Measurements from ENCODE around the gene ATXN1.

ATXN1 gene

DNA sequence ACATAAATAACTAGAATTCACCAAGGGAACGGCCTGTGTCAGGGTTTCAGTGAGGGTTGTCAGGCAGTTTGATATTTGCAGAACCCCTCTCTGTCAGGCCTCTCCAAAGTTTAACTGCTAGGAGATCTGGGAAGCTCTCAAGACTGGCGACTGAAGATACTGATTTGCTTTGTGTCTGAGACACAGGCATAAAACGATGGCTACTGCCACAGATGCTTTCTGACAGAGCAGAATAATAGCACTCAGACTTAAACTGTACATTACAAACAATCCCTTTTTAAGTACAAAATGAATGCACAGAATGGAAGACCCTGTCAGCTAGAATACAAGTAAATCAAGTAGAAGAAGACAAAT is 7.2 kb upstream of the ATXN1 start:
- no peak for TF ChIP-seq CTCF (IDR thresholded peaks at IDR 0.05)

DNA sequence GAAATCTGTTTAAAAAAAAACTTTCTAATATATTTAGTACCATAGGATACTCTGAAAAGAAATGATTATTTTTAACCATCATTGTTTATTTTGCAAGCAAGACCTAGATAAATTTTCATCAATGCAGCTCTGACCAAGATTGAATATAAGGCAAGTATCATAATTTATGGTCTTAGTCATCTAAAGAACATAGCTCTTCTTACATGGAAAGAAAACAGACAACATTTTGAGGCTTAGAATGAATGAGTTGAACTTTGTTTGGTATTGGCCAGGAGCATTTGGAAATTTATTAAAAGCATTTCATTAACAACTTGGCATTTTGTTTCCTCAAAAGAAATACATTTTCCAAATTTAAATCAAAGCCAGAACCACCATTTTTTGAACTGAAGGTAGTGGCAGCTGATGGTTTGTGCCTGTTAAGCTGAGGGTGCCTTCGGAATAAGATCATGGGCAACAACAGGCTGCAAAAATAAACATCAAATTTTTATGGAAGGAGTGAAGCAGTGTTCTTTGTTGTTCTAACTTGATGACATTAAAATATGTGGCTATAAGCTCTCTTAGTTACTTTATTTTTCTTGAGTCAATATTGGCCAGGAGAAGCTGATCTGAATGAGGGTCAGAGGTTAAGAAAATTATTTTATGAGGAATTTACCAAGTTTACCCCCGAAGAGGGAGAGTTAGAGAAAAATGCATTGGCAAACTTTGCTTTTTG is 6.7 kb upstream of the ATXN1 start:
- TF ChIP-seq CTCF (IDR thresholded peaks at IDR 0.05): no peak

DNA sequence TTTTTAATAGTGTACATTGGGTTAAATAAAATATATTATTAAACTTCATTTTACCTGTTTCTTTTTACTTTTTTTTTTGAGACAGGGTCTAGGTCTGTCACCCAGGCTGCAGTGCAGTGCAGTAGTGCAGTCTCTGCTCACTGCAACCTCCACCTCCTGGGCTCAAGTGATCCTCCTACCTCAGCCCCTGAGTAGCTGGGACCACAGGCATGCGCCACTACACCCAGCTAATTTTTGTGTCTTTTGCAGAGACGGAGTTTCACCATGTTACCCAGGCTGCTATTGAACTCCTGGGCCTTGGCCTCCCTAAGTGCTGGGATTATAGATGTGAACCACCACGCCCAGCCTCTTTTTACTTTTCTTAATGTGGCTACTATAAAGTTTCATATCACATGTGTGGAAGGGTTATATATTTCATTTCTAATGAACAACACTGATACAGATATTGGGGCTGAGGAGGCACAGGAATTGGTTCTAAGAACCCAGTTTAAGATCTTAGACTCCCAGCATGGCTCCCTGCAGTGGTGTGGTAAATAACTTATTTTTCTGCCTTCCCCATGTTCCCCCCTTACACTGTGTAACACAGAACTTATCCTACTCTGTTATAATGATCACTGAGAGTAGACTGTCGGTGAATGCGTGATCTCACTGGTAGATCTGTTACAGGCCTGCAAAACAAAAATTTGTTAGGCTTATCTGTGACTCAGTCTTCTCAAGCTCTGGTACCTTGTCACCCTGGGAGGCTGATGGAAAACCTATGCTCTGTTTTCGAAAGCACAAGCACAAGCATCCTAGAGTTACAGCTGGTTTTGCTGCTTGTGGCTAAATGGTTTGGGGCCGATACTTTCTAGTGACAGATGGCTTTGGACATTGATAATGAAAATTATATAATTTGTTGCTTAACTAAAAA is 5.8 kb upstream of the ATXN1 start:
- TF ChIP-seq CTCF (IDR thresholded peaks at IDR 0.05): no peak

GRCh38 chr6:16766043-16766536 is 4.8 kb upstream of the ATXN1 start:
- TF ChIP-seq CTCF (IDR thresholded peaks at IDR 0.05): no peak

- no peak for TF ChIP-seq CTCF (IDR thresholded peaks at IDR 0.05)
Observed at GRCh38 chr6:16765235-16765634, 4.0 kb upstream of the ATXN1 start.

DNA sequence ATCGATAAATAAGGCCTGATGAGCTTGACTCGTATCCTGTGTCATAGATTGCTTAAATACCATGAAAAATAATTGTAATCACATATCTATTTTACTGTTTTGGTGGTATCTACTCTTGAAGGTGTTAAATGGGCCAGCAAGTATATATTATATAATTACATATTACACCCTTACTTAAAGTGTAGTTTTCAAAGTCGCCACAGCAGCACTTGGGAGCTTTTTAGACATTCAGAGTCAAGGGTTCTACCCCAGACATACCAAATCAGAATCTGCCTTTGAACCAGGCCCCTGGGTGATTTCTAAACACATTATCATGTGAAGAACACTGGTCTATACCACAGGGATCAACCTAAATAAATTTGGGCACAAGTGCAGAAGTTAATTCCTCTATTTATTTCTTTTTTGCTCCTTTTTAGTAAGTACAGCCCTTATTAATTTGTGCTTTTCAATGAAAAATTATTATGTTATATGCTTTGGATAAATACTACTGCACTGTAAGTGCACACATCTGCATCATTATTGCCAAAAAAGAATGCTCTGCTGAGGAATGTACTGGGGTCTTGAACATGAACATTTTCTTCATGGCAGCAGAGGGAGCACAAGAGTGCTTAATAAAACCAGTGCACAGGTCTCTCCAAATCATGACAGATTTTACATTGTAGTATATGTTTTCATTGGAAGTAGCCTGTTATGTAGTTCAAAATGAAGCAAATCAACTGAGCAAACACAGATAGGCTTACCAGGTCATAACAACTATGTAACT is 3.1 kb upstream of the ATXN1 start:
- TF ChIP-seq CTCF (IDR thresholded peaks at IDR 0.05): peak; percentile 38; the same call in 1 of the 2 replicates
